GM19463 (cell line): Measurements from ENCODE around the gene OVOL1.
"Not testable (repeated sequence)": the region's sequence is repeated elsewhere in the genome, so short reads cannot be mapped to it uniquely, and the experiment has no call there.

Source experiments
- ATAC-seq: cut with Tn5 transposase; IDR thresholded peaks from one replicate; pipeline ENCODE4 v1.9.1; 2021; ENCODE audit warnings: mild to moderate bottlenecking, moderate library complexity; ENCODE audit not compliant: unreplicated experiment

The OVOL1 gene

DNA sequence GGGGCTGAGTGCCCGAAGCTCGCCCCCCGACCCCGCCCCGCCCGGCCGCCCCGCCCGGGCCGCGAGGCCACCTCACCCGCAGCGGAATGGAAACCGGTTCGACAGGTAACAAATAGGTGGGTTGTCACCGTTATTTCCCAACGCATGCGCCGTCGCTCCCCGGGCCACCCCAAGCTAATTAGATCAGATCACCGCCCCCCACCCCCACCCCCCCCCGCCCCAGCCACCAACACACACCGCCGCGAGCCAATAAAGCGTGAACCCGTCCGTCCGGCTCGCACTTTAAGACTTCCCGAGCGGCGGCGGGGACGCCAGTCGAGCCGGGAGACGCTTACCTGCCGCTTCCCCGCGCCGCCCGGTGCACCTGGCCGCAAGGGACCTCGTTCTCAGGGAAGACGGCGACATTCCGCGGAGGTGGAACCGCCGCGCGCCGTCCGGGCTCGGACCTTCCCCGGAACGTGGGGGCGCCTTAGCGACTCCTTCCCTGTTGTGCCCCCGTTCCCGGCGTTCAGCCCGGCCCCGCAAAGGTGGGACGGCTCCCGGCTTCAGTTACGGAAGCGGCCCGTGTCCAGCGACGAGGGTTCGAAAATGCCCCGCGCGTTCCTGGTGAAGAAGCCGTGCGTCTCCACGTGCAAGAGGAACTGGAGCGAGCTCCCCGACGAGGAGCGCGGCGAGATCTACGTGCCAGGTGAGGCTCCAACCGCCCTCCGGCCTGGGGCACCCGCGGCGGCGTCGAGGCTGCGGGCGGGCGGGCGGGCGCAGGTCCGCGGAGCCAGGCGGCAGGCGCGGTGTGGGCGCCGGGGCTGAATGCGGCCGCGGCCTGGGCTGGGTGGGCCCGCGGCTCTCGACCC, at the start of gene OVOL1:
TSS of gene OVOL1 (plus strand) at position 278 of the 851 bp plus-strand sequence. CDS start at position 589, 311 bp downstream.
- ATAC-seq = no peak

DNA sequence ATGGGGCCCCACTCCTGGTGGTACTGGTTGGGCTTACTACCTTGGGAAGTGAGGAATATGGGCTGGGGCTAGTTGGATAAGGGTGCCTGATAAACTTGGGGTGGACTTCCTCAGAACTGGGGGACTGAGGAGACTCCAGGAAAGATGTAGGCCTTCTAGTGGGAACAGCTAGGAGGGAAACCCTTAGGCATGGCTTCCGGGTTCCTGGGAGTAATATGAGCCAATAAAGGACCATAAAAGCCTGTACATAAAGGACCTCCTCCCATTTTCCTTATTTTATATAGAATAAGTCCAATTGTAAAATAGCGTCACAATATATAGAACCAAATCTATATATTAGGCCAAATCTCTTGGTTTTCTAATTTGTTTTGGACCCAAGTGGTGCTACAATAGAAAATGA, 47.8 kb upstream of the OVOL1 start:
- ATAC-seq = no peak

DNA sequence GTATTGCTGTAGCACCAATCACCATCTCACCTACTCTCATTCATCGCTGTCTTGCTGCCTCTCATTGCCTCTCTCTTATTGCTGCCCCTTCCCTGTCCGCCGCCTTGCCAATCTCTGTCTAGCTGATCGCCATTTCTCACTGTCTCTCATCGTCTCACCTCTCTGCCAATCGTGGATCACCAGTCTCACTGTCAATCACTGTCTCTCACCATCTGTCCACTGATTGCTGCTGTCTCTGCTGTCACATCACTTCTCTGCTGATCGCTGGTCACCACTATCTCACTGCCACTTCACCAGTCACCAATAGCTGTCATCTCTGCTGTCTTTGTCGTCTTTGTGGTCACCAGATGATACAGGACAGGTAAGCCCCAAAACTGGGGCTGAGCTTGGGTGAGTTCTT, 45.7 kb upstream of the OVOL1 start:
- no peak for ATAC-seq

DNA sequence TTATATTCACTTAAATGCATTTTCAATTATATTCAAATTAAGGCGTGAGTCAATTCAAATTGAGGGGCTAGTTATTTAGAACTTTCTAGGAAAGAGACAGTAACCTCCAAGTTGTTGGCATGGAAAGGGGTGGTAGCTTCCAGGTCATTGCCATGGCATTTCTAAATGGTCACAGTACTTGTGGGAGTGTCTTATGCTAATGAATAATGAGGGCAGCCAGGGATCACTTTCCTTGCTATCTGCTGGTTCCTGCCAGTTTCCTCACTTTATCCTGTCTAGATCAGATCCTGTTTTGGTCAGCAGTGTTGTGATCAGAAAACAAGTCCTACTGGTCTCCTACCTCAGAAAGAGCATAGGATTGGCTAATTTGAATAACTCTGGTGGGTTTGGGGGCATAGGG, 44.5 kb upstream of the OVOL1 start:
- ATAC-seq = no peak

DNA sequence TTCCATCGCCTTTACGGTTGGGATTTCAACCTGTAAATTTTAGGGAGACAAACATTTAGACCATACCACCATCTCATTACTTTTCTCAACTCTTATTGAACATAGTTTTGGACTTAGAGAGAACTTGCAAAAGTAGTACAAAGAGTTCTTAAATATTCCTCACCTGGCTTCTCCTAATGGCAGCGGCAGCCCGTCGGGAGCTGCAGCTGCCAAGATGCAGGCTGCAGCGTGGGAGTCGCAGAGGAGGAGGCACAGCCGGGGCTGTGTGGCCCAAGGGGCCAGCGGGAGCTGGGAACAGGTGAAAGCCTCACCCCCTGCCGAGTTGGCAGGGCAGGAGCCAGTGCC, 43.2 kb upstream of the OVOL1 start:
- ATAC-seq = no peak

DNA sequence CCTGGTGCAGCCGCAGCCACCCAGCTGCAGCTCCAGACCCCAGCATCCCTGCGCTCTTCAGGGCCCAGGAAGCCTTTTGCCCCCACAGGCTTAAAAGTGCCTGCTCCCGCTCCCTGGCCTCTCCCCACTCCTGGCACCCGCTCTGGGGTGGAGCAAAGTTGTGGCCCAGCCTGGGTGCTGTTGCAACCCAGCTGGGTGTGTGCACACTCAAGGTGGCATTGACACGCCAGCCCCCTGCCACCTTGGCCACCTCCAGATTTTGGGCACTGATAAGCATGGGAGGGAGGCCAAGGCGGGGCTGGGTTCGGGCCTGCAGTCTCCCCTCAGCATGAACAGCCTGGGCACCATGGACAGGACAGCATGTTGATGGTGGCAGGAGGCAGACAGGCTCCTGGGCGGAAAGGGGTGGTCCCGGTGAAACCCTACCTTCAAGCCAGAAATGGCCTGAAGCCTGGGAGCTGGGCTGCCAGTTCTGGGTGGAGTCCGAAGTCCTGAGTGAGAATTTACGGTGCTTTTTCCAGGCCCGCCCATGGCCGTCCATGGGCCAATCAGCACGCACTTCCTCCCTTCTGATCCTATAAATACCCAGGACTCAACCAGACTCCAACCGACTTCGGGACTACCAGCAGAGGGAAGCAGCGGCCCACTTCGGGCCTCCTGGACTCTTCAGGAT, 42.7 kb upstream of the OVOL1 start:
- no peak for ATAC-seq

DNA sequence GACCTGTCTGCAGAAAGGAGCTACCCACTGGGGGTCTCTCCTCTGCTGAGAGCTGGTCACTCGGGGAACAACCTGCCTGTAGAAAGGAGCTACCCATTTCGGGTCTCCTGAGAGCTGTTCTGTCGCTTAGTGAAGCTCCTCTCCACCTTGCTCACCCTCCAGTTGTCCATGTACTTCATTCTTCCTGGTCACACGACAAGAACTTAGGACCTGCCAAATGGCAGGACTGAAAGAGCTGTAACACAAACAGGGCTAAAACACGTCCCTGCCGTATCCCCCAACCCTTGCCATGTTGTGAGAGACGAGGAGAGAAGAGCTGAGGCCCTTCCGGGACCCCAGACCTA, 42.2 kb upstream of the OVOL1 start:
- ATAC-seq = no peak

DNA sequence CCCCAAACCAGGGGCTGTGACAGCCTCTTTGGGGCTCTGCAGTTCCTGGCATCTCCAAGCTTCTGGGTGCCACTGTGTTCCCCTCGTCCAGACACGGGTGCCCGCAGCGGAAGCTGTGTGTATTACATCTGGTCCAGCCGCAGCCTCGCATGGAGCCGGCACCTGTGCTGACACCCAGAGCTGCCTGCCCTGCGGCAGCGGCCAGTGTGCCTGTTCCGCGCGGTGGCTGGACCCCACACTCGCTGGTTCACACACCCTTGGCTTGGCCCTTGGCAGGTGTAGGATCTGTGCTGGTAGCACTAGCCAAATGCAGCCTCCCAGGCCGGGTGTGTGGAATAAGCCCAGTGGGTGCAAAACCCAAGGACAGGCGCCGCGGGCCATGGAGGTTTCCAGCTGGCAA, 41.8 kb upstream of the OVOL1 start:
- no peak for ATAC-seq

DNA sequence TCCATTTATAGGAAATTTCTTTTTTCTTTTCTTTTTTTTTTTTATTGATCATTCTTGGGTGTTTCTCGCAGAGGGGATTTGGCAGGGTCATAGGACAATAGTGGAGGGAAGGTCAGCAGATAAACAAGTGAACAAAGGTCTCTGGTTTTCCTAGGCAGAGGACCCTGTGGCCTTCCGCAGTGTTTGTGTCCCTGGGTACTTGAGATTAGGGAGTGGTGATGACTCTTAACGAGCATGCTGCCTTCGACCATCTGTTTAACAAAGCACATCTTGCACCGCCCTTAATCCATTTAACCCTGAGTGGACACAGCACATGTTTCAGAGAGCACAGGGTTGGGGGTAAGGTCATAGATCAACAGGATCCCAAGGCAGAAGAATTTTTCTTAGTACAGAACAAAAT, 24.7 kb upstream of the OVOL1 start:
- not testable (repeated sequence) for ATAC-seq

DNA sequence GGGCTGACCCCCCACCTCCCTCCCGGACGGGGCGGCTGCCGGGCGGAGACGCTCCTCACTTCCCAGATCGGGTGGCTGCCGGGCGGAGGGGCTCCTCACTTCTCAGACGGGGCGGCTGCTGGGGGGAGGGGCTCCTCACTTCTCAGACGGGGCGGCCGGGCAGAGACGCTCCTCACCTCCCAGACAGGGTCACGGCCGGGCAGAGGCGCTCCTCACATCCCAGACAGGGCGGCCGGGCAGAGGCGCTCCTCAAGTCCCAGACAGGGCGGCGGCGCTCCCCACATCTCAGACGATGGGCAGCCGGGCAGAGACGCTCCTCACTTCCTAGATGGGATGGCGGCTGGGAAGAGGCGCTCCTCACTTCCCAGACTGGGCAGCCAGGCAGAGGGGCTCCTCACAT, 24.0 kb upstream of the OVOL1 start:
- ATAC-seq = not testable (repeated sequence)

DNA sequence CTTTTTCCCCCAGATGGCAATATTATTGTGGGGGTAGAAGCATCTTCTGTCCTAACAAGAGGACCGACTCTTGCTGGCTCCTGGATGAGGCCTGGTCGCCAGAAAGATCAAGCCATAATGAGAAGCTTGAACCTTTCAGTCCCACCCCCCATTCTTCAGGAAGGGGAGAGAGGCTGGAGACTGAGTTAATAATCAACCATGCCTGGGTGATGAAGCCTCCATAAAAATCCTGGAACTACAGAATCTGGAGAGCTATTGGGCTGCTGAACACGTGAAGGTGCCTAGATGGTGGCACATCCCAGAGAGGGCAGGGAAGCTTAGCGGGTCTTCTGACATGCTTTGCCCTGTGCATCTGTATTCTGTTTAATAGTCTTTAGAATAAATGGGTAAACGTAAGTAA, 22.4 kb upstream of the OVOL1 start:
- ATAC-seq = no peak

DNA sequence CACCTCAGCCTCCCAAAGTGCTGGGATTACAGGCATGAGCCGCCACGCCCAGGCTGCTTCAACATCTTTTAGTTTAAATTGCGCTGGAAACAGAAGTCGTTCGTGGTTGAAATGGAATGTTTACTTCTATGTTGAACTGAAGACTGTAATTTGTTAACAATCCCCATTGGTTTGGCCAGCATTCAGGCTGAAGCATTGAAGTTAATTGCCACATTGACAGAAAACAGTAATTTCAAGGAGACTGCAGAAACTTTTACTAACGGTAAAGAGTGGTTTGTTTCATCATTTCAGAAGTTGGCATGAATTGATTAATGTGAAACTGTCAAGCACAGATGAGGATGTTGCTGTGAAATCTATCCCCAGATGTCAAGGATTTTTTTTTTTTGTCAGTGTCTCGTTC, 20.3 kb upstream of the OVOL1 start:
- no peak for ATAC-seq

DNA sequence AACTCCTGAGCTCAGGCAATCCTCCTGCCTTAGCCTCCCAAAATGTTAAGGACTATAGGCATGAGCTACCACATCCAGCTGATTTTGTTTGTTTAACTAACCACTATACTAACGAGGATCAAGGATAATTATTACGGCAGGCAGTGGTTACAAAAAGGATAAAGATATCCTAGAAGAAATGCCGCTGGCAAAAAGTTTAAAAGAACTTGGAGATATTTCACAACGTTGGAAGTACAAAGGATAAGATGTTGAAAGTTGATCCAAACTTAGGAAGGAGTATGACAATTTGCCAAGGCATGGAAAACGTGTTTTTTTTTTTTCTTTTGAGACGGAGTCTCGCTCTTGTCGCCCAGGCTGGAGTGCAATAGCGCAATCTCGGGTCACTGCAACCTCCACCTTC, 19.5 kb upstream of the OVOL1 start:
- ATAC-seq = no peak

DNA sequence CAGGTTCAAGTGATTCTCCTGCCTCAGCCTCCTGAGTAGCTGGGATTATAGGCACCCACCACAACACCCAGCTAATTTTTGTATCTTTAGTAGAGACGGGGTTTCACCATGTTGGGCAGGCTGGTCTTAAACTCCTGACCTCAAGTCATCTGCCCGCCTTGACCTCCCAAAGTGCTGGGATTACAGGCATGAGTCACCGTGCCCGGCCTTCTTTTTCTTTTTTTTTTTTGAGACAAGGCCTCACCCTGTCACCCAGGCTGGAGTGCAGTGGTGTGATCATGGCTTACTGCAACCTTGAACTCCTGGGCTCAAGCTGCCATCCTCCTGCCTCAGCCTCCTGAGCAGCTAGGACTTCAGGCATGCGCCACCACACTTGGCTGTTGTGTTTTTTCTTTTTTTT, 19.1 kb upstream of the OVOL1 start:
- ATAC-seq = not testable (repeated sequence)

DNA sequence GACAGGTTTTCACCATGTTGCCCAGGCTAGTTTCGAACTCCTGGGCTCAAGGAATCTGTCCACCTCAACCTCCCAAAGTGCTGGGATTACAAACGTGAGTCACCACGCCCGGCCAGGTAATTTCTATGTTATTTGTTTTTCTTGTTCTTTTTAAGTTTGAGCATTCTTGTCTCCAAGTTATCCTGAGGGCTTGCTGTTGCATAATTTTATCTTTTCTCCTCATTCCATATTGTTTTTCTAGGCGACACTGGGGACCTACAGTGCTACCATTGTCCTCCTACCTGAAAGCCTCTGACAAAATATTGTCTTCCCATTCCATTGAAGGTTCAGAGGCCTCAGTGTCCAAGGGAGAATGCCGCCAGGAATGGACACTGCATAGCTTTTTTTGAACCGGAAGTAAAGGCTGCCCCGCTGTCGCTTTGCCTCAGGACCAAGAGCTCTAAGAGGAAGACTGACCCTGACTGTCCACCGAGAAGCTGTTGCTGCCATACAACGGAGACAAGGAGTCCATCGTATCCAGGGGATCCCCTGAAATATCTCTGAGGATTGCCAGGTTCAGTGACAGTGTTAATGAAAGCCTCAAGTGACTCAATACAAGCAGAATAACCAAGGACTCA, 15.8 kb upstream of the OVOL1 start:
- ATAC-seq = no peak

DNA sequence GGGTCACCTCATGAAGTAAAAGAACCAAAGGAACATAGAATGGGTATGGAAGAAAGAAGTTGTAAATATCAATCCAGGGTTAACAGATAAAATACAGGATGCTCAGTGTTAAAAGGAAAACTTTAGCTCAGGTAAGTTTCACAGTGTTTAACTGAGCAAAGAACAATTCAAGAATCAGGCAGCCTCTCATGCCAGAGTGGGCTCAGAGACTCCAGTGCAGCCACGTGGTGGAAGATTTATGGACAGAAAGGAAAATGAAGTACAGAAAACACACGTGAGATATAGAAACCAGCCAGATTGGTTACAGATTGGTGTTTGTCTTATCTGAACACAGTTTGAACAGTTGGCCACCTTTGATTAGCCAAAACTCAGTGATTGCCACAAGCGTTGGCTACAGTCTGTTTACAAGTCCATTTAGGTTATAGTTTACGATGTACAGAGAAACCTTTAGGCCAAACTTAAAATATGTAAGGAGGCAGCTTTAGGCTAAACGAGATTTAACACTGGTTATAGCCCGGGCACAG, 15.2 kb upstream of the OVOL1 start:
- no peak for ATAC-seq

DNA sequence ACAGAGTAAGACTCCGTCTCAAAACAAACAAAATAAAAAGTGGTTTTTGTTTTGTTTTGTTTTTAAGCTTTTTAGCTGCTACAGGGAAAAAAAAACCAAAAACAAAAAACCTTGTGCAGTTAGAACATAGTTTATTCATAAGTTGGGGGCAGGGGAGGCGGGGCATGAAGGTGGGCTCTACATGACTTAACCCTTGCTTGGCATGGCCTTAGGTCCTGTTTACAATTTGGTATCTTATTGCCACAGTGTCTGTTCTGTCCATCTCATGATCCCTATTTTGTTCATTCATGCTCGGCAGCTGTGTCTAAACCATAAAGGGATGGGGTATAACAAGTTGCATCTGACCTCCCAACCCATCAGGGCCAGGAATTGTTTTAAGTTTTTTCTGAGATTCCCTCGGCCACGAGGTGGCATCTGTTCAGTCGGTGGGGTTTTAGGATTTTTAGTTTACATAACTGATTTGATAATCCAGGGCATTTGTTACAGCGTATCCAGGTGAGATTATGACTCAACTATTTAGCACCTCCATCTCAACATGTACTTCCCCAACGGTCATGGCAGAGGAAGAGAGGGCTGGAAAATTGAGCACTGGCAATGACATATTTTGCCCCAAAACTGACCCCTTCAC, 13.0 kb upstream of the OVOL1 start:
- ATAC-seq = no peak

DNA sequence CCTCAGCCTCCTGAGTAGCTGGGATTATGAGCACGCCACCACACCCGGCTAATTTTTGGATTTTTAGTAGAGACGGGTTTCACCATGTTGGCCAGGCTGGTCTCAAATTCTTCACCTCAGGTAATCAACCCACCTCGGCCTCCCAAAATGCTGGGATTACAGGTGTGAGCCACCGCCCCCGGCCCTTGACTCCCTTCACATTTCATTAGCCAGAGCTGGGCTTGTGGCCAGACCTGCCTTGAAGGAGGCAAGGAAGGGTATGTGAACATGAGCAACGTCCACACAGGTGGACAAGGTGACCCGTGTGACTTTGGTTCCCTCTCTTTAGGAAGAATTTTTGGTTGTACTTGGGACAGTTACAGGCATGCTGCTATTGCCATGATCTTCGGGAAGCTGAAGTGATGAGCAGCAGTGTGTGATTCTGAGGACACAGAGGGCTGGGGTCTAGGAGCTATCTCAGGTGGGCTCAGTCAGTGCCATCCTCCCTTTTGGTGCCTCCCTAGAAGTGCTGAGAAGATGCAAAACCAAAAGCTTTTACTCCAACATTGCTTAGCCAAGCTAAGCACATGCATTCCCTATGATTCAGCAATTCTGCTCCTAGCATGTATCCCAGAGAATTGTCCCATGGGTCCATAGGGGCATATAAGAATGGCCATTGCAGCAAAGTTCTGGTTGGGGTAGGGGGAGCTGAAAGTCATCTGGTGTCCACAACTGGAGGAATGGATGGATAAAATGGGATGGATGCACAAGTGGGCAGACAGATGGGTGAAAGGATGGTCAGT, 12.1 kb upstream of the OVOL1 start:
- no peak for ATAC-seq

DNA sequence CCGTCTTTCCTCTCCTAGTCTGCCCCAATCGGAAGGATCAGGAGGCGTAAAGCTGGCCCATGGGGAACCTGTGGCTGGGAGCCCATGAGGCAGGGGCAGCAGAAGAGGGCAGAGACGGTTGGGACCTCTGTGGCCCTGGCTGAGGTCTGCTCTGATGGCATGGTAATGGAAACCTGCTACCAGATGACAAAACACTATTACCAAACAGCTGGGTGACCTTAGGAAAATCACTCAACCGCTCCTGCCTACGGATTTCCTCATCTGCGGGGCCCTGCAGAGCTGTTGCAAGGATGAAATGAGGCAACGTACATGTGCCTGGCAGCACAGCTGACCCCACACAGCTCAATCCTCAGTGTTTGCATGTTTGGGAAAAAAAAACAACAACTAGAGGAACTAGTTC, 10.7 kb upstream of the OVOL1 start:
- no peak for ATAC-seq

DNA sequence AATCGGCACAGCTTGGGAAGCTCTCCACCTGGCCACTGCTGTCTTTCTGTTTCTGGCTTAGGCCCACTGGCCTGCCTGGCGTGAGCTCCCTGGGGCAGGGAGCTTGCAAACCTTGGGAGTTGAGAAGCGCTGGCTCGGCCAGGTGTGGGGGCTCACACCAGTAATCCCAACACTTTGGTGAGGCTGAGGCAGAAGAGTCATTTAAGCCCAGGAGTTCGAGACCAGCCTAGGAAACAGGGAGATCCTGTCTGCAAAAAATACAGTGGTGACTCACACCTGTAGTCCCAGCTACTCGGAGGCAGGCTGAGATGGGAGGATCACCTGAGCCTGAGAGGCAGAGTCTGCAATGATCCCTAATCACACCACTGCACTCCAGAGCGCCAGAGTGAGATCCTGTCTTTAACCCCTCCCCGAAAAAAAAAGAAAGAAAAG, 10.1 kb upstream of the OVOL1 start:
- ATAC-seq = no peak

DNA sequence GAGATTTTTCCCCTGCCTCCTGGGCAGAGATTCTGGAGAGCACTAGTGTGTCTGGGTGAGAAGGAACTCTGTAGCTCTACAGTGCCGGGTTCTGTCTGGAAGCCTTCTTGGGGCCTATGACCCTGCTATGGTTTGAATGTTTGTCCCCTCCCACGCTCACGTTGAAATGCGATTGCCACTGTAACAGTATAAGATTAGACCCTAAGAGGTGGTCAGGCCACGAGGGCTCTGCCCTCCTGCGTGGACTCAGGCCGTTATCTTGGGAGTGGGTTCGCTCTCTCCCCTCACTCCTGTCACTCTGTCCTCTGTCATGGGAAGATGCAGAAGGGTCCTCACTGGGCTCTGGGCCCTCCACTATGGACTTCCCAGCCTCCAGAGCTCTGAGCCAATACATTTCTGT, 9.6 kb upstream of the OVOL1 start:
- ATAC-seq = no peak
